Measurements from ENCODE around the gene NONO.
"Not testable (repeated sequence)": the region's sequence is repeated elsewhere in the genome, so short reads cannot be mapped to it uniquely, and the experiment has no call there.

Gene NONO

GRCh38 chrX:71291381-71291780, 7.9 kb downstream of the NONO start:
- DNase-seq: no peak

GRCh38 chrX:71292669-71293365, 9.4 kb downstream of the NONO start:
- DNase-seq: no peak

GRCh38 chrX:71296806-71297205, 13.4 kb downstream of the NONO start:
- DNase-seq: no peak

DNA sequence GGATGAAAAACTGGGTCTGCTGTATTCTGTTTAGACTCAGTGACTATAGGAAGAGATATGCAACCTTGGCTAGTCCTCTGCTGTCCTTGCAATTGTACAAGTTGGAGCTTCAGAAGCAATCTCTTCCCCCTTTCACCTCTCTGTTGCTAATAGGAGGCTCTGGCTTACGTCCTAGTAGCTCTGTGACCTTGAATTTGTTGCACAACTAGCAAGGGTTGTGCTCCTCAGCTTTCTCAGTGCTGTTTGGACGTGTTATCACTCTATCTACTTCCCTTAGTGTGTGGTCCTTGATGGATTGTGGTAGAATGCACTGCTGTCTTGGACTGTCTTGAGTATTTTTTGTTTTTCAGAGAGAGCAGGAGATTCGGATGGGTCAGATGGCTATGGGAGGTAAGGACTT, 14.7 kb downstream of the NONO start:
- no peak for DNase-seq

GRCh38 chrX:71300064-71300463, 16.6 kb downstream of the NONO start:
- not testable (repeated sequence) for DNase-seq

DNA sequence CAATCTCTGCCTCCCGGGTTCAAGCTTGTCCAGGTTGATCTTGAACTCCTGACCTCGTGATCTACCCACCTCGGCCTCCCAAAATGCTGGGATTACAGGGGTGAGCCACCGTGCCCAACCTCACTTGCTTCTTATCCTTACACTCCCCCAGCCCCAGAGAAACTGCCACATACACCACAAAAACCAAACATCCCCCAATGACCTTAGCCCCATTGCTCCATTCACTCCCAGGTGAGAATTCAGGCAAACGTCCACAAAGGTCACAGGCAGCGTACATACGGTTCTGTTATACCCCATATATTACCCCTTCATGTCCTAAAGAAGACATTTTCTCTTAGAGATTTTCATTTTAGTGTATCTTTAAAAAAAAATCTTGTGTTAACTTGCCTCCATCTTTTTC, 17.1 kb downstream of the NONO start:
- not testable (repeated sequence) for DNase-seq

DNA sequence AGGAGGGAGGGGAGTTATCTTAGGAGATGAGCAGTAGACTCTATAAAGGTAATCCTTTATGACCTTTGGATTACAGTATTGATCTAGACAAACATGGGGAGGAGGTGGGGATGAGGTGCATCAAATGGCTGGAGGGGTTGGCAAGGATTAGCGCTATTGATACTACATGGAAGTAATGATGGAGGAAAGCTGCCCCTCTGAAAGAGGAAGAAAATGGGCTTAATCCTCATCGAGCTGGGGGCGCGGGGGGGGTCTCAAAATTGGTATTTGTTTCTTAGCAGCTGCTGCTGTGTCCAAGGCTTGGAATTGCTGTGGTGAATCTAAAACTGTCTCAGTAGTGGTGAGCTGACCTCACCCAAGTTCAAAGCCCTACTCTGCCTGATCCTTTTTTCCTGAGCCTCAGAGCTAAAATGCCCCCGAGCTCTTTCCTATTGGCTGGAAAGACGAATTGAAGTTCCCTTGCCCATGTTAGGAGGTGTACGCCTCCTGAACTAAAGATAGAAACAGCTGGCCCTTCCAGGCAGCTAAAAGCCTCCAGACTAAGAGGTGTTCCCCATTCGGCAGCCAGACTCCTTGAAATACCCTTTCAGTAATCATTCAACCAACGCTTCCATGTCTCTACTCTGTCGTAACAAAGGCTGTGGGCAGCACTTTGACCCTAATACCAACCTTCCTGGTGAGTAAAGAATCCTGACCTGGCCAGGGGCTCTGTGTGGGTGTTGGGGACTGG, 17.9 kb downstream of the NONO start, which contains the start of gene ITGB1BP2:
Gene ITGB1BP2, plus strand, starts transcription at position 556 of the 730 bp plus-strand sequence. Its CDS starts 57 bp downstream, at position 613.
- no peak for DNase-seq

GRCh38 chrX:71302461-71303213, 19.2 kb downstream of the NONO start:
- no peak for DNase-seq

DNA sequence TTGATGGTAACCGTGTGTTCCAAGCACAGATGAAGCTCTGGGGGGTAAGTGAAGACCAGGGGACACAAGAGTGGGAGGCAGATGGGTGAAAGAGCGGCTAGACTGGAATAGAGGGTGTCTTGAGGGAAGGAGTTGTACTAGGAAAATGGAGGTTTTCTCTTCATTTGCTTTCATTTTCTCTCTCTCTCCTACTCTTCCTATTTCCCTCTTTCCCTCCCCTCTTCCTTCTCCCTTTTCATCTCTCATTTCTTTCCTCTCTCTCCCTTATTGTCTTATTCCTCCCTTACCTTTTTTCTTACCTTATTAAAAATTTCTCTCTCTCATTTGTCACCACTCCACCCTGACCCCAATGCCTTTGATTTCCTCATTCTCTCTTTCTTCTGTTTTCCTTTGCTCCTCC, 21.1 kb downstream of the NONO start:
- no peak for DNase-seq

GRCh38 chrX:71315917-71316316, 32.5 kb downstream of the NONO start:
- DNase-seq: no peak

- not testable (repeated sequence) for DNase-seq
Observed at GRCh38 chrX:71316959-71317358, 33.5 kb downstream of the NONO start.

- DNase-seq: no peak
Observed at GRCh38 chrX:71320126-71320525, 36.7 kb downstream of the NONO start.

GRCh38 chrX:71321731-71322130, 38.3 kb downstream of the NONO start:
- DNase-seq: no peak

DNA sequence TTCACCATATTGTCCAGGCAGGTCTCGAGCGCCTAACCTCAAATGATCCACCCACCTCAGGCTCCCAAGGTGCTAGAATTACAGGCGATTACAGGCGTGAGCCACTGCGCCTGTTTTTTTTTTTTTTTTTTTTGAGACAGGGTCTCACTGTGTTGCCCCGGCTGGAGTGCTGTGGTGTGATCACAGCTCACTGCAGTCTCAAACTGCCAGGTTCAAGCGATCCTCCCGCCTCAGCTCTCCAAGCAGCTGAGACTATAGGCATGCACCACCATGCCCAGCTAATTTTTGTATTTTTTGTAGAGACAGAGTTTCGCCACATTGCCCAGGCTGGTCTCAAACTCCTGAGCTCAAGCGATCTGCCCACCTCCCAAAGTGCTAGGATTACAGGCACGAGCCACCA, 41.0 kb downstream of the NONO start:
- DNase-seq: not testable (repeated sequence)

- DNase-seq: no peak
Observed at GRCh38 chrX:71326394-71326793, 43.0 kb downstream of the NONO start.

- DNase-seq: not testable (repeated sequence)
Observed at GRCh38 chrX:71349151-71349665, 65.8 kb downstream of the NONO start.

DNA sequence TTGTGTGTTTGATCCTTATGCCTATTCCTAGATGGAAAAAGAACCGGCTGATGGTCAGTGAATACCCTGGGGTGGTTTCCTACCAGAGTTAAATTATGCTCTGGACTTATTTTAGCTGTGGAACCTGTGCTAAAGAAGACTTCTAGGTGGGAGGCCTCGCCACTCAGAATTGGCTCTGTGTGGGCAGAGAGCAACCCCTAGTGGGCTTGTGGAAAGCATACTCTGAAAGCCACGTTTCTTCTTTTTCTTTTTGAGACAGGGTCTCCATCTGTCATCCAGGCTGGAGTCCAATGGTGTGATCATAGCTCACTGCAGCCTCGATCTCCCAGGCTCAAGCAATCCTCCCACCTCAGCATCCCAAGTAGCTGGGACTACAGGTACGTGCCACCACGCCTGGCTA, 66.4 kb downstream of the NONO start:
- DNase-seq: not testable (repeated sequence)

Data from activated CD4-positive, alpha-beta T cell treated with anti-CD3 and anti-CD28 coated beads, Interleukin-2, amount 50 U/mL, for 4 hours (primary cell).